Measurements from ENCODE around the gene PPP2R2C. TPM values are rescaled to one million over a fixed set of nuclear protein-coding genes. Genes with fewer than 3 reads are reported as not detected.

PPP2R2C gene
- total and polyA plus RNA-seq, 2 experiments from 2014 or later: 1.3 to 9.2 TPM

DNA sequence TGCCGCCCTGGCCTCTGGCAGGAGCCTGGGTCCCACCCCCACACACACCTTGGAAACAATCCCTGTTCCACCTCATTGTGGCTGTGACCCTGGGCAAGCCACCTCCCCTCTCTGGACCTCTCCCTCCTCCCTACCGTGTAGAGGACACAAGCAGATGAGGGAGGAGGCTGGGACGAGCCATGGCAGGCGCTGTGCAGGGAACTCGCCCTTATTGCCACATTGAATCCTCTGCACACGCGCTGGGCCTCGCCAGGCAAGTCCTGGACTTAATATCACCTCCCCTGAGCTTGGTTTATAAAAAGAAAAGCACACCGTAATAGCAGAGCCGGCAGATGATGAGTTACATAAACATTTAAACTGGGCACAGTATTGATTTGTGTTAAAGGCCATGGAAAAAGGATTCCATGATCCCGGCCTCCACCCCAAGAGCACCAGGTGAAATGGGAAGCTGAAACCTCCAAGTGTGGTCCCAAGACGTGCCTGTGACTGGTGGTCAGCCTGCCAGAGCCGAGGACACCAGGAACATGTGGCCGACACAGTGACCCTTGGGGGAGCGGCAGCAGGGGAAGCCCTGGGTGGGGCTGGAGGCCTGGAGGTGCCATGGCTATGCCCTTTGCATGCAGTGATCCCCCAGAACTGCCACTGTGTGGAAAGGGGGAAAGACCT lies 81.1 kb downstream of the PPP2R2C start:
- Histone ChIP-seq H3K79me2 (replicated peaks; ENCODE audit: insufficient read depth) (no peaks in the 10 kb centered on the region), H3K36me3 (ENCODE audit: insufficient read depth) (no peaks in the 10 kb centered on the region), H3K27ac (ENCODE audit: low read depth) (no peak overlapping the region), H3K4me2 (no peak overlapping the region), H3K4me3 (no peak overlapping the region), H2AFZ (no peak overlapping the region), H3K27me3 (ENCODE audit: insufficient read depth) (no peaks in the 10 kb centered on the region), H4K20me1 (replicated peaks; ENCODE audit: insufficient read depth) (no peaks in the 10 kb centered on the region), H3K4me1 (ENCODE audit: insufficient read depth) (no peaks in the 10 kb centered on the region), H3K9me2 (ENCODE audit: insufficient read depth) (no peaks in the 10 kb centered on the region), H3F3A (replicated peaks; ENCODE audit: low read depth) (no peaks in the 10 kb centered on the region)
- Mint-ChIP-seq H3K27ac (no peak overlapping the region), H3K36me3 (ENCODE audit: low read depth) (no peaks in the 10 kb centered on the region), H3K27me3 (ENCODE audit: insufficient read depth, low read depth, poor library complexity) (peaks cover 4% of the 10 kb centered on the region), H3K4me1 (peaks cover 7% of the 10 kb centered on the region), H3K4me3 (no peak overlapping the region), H3K9me3 (no peaks in the 10 kb centered on the region; the same call in 2 of the 3 replicates)
- TF ChIP-seq, protein P1, sequence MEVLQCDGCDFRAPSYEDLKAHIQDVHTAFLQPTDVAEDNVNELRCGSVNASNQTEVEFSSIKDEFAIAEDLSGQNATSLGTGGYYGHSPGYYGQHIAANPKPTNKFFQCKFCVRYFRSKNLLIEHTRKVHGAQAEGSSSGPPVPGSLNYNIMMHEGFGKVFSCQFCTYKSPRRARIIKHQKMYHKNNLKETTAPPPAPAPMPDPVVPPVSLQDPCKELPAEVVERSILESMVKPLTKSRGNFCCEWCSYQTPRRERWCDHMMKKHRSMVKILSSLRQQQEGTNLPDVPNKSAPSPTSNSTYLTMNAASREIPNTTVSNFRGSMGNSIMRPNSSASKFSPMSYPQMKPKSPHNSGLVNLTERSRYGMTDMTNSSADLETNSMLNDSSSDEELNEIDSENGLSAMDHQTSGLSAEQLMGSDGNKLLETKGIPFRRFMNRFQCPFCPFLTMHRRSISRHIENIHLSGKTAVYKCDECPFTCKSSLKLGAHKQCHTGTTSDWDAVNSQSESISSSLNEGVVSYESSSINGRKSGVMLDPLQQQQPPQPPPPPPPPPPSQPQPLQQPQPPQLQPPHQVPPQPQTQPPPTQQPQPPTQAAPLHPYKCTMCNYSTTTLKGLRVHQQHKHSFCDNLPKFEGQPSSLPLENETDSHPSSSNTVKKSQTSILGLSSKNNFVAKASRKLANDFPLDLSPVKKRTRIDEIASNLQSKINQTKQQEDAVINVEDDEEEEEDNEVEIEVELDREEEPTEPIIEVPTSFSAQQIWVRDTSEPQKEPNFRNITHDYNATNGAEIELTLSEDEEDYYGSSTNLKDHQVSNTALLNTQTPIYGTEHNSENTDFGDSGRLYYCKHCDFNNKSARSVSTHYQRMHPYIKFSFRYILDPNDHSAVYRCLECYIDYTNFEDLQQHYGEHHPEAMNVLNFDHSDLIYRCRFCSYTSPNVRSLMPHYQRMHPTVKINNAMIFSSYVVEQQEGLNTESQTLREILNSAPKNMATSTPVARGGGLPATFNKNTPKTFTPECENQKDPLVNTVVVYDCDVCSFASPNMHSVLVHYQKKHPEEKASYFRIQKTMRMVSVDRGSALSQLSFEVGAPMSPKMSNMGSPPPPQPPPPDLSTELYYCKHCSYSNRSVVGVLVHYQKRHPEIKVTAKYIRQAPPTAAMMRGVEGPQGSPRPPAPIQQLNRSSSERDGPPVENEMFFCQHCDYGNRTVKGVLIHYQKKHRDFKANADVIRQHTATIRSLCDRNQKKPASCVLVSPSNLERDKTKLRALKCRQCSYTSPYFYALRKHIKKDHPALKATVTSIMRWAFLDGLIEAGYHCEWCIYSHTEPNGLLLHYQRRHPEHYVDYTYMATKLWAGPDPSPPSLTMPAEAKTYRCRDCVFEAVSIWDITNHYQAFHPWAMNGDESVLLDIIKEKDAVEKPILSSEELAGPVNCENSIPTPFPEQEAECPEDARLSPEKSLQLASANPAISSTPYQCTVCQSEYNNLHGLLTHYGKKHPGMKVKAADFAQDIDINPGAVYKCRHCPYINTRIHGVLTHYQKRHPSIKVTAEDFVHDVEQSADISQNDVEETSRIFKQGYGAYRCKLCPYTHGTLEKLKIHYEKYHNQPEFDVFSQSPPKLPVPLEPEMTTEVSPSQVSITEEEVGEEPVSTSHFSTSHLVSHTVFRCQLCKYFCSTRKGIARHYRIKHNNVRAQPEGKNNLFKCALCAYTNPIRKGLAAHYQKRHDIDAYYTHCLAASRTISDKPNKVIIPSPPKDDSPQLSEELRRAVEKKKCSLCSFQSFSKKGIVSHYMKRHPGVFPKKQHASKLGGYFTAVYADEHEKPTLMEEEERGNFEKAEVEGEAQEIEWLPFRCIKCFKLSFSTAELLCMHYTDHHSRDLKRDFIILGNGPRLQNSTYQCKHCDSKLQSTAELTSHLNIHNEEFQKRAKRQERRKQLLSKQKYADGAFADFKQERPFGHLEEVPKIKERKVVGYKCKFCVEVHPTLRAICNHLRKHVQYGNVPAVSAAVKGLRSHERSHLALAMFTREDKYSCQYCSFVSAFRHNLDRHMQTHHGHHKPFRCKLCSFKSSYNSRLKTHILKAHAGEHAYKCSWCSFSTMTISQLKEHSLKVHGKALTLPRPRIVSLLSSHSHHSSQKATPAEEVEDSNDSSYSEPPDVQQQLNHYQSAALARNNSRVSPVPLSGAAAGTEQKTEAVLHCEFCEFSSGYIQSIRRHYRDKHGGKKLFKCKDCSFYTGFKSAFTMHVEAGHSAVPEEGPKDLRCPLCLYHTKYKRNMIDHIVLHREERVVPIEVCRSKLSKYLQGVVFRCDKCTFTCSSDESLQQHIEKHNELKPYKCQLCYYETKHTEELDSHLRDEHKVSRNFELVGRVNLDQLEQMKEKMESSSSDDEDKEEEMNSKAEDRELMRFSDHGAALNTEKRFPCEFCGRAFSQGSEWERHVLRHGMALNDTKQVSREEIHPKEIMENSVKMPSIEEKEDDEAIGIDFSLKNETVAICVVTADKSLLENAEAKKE (CRISPR knock-in tag; IDR thresholded peaks at IDR 0.05): no peak
- TF ChIP-seq EZH2 (IDR thresholded peaks at IDR 0.05; ENCODE audit: low read depth, unreplicated experiment): no peak
- TF ChIP-seq, protein P2, sequence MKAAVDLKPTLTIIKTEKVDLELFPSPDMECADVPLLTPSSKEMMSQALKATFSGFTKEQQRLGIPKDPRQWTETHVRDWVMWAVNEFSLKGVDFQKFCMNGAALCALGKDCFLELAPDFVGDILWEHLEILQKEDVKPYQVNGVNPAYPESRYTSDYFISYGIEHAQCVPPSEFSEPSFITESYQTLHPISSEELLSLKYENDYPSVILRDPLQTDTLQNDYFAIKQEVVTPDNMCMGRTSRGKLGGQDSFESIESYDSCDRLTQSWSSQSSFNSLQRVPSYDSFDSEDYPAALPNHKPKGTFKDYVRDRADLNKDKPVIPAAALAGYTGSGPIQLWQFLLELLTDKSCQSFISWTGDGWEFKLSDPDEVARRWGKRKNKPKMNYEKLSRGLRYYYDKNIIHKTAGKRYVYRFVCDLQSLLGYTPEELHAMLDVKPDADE (IDR thresholded peaks at IDR 0.05): no peak
- no peak for TF ChIP-seq STAT1 (IDR thresholded peaks at IDR 0.05; ENCODE audit: unreplicated experiment)
- TF ChIP-seq, protein P3, sequence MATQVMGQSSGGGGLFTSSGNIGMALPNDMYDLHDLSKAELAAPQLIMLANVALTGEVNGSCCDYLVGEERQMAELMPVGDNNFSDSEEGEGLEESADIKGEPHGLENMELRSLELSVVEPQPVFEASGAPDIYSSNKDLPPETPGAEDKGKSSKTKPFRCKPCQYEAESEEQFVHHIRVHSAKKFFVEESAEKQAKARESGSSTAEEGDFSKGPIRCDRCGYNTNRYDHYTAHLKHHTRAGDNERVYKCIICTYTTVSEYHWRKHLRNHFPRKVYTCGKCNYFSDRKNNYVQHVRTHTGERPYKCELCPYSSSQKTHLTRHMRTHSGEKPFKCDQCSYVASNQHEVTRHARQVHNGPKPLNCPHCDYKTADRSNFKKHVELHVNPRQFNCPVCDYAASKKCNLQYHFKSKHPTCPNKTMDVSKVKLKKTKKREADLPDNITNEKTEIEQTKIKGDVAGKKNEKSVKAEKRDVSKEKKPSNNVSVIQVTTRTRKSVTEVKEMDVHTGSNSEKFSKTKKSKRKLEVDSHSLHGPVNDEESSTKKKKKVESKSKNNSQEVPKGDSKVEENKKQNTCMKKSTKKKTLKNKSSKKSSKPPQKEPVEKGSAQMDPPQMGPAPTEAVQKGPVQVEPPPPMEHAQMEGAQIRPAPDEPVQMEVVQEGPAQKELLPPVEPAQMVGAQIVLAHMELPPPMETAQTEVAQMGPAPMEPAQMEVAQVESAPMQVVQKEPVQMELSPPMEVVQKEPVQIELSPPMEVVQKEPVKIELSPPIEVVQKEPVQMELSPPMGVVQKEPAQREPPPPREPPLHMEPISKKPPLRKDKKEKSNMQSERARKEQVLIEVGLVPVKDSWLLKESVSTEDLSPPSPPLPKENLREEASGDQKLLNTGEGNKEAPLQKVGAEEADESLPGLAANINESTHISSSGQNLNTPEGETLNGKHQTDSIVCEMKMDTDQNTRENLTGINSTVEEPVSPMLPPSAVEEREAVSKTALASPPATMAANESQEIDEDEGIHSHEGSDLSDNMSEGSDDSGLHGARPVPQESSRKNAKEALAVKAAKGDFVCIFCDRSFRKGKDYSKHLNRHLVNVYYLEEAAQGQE (IDR thresholded peaks at IDR 0.05; ENCODE audit: unreplicated experiment): no peak
- TF ChIP-seq CREB1 (CRISPR knock-in tag; IDR thresholded peaks at IDR 0.05; ENCODE audit: low read depth): no peak
- no peak for TF ChIP-seq NANOG (IDR thresholded peaks at IDR 0.05; ENCODE audit: borderline replicate concordance)
- no peak for TF ChIP-seq JUNB (IDR thresholded peaks at IDR 0.05; ENCODE audit: unreplicated experiment)
- no peak for TF ChIP-seq EZH2phosphoT487 (IDR thresholded peaks at IDR 0.05; ENCODE audit: unreplicated experiment)
- TF ChIP-seq, protein P4, sequence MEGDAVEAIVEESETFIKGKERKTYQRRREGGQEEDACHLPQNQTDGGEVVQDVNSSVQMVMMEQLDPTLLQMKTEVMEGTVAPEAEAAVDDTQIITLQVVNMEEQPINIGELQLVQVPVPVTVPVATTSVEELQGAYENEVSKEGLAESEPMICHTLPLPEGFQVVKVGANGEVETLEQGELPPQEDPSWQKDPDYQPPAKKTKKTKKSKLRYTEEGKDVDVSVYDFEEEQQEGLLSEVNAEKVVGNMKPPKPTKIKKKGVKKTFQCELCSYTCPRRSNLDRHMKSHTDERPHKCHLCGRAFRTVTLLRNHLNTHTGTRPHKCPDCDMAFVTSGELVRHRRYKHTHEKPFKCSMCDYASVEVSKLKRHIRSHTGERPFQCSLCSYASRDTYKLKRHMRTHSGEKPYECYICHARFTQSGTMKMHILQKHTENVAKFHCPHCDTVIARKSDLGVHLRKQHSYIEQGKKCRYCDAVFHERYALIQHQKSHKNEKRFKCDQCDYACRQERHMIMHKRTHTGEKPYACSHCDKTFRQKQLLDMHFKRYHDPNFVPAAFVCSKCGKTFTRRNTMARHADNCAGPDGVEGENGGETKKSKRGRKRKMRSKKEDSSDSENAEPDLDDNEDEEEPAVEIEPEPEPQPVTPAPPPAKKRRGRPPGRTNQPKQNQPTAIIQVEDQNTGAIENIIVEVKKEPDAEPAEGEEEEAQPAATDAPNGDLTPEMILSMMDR (conservative IDR thresholded peaks at IDR 0.05; ENCODE audit: low read depth in 2 of 2): no peak
- DNase-seq (ENCODE audit: low spot score) (no peak), ATAC-seq (no peak)

Data from GM23338 (cell line).